SU-DHL-6 (cell line): ENCODE data around the gene SHC3.

ENCODE experiments used
- H2AFZ ChIP-seq: fragments of 200-600 bp; sonication (generic); 2 replicates; pipeline ENCODE4 v1.6.1; 2014; ENCODE audit warnings: low read depth, mild to moderate bottlenecking, moderate library complexity, mixed read lengths, antibody characterized with exemption, low read length; ENCODE audit not compliant: severe bottlenecking
- H3F3A ChIP-seq: fragments of 200-600 bp; shearing (Covaris generic); 2 replicates; pipeline ENCODE4 v1.6.0; 2016; ENCODE audit warnings: antibody characterized with exemption, mild to moderate bottlenecking; ENCODE audit not compliant: insufficient read depth
- H3K27ac ChIP-seq: fragments of 200-600 bp; sonication (generic); 2 replicates; pipeline ENCODE4 v1.5.1; 2016; ENCODE audit warnings: low read depth, mild to moderate bottlenecking, low read length, moderate library complexity, mixed read lengths
- H3K27me3 ChIP-seq: fragments of 200-600 bp; sonication (generic), shearing (Covaris generic); 2 replicates; pipeline ENCODE4 v1.6.0; 2014; ENCODE audit warnings: mild to moderate bottlenecking, low read length
- H3K36me3 ChIP-seq: fragments of 200-600 bp; sonication (generic); 2 replicates; pipeline ENCODE4 v1.6.1; 2014; ENCODE audit warnings: mild to moderate bottlenecking, low read length, mixed read lengths
- H3K4me2 ChIP-seq: fragments of 300-600, 200-600 bp; shearing (Covaris generic), sonication (generic); 2 replicates; pipeline ENCODE4 v1.6.0; 2014; ENCODE audit warnings: low read length, low read depth, mild to moderate bottlenecking; ENCODE audit not compliant: poor library complexity, severe bottlenecking
- H3K4me3 ChIP-seq: fragments of 200-600 bp; sonication (generic); 2 replicates; pipeline ENCODE4 v1.5.1; 2014; ENCODE audit warnings: antibody characterized with exemption, low read length, mild to moderate bottlenecking, mixed read lengths; ENCODE audit not compliant: insufficient read depth, poor library complexity, severe bottlenecking
- H3K79me2 ChIP-seq: fragments of 200-600 bp; sonication (generic); 2 replicates; pipeline ENCODE4 v1.6.1; 2014; ENCODE audit warnings: mild to moderate bottlenecking, low read length, moderate library complexity; ENCODE audit not compliant: insufficient read depth
- H3K9ac ChIP-seq: fragments of 200-600 bp; sonication (generic); 2 replicates; pipeline ENCODE4 v1.7.0; 2014; ENCODE audit warnings: mild to moderate bottlenecking, low read length
- H3K9me2 ChIP-seq: fragments of 200-600 bp; sonication (generic); replicated peaks from 2 replicates; pipeline ENCODE4 v1.6.1; 2014; ENCODE audit warnings: low read length; ENCODE audit not compliant: insufficient read depth
- H3K9me3 ChIP-seq: fragments of 200-600 bp; sonication (generic); 2 replicates; pipeline ENCODE4 v1.6.1; 2014; ENCODE audit warnings: low read length, mixed read lengths; ENCODE audit not compliant: insufficient read depth
- H4K20me1 ChIP-seq: fragments of 200-600 bp; sonication (generic); 2 replicates; pipeline ENCODE4 v1.6.1; 2014; ENCODE audit warnings: low read depth, mild to moderate bottlenecking, antibody characterized with exemption, low read length, moderate library complexity, mixed read lengths
- EZH2phosphoT487 ChIP-seq: fragments of 200-600 bp; sonication (generic), shearing (Covaris generic); conservative IDR thresholded peaks from 2 replicates; pipeline ENCODE4 v1.6.1; 2018; ENCODE audit warnings: mild to moderate bottlenecking, antibody characterized with exemption, low read length, moderate library complexity, mixed read lengths
- TF ChIP-seq, protein P1 (sequence below): fragments of 200-600 bp; sonication (generic); IDR thresholded peaks from one replicate; pipeline ENCODE4 v1.5.1; 2017; ENCODE audit warnings: antibody characterized with exemption, mild to moderate bottlenecking, low read length, moderate library complexity; ENCODE audit not compliant: insufficient read depth, poor library complexity, severe bottlenecking

The SHC3 gene

DNA sequence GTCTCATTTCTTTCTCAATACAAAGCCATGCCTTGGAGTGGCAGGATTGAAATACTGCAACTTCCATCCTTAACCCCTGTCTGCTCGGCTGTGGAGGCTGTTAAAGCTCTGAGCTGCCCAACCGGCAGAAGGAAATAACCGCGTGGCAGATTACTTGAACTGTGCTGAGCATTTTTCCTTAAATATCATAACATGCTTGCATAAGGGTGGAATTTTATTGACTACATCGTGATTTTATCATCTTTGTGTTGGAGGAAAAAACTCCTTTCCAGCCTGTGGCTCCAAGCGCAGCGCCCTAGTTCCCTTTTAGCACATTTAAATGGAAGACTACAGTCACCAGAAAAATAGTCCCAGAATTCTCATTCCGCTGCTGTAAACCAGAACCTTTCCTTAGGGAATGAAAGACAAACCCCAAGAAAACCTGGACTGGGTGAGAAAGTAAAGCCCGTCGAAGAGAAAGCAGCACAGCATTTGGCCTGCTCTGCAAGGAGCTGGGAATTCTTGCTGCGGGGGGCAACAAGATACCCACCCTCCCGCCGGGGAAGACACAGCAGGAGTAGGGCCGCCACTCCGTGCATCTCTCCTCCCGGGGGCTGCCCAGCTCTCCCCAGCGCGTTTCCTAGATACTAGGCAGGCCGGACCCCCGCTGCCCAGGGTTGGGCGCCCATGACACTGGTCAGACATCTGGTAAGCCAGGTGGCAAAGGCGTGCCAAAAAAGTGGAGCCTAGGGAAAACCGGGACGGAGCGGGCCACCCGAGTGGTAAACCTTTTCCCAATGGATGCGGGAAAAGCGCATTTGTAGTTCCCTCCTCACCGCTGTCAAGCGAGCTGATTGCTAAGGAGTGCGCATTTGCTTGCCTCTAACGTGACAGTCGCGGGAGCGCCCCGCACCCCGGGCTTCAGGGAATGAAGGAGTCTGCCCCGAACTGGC is 1.3 kb downstream of the SHC3 start:
- Histone ChIP-seq H3K9me2 (no peaks in the 10 kb centered on the region), H3F3A (no peaks in the 10 kb centered on the region), H3K9ac (no peak overlapping the region), H3K36me3 (no peaks in the 10 kb centered on the region), H3K9me3 (no peaks in the 10 kb centered on the region), H3K27ac (no peak overlapping the region), H3K27me3 (no peaks in the 10 kb centered on the region), H3K4me2 (no peak overlapping the region), H4K20me1 (no peaks in the 10 kb centered on the region), H3K79me2 (no peaks in the 10 kb centered on the region), H3K4me3 (no peak overlapping the region), H2AFZ (no peak overlapping the region)
- no peak for TF ChIP-seq EZH2phosphoT487
- TF ChIP-seq, protein P1, sequence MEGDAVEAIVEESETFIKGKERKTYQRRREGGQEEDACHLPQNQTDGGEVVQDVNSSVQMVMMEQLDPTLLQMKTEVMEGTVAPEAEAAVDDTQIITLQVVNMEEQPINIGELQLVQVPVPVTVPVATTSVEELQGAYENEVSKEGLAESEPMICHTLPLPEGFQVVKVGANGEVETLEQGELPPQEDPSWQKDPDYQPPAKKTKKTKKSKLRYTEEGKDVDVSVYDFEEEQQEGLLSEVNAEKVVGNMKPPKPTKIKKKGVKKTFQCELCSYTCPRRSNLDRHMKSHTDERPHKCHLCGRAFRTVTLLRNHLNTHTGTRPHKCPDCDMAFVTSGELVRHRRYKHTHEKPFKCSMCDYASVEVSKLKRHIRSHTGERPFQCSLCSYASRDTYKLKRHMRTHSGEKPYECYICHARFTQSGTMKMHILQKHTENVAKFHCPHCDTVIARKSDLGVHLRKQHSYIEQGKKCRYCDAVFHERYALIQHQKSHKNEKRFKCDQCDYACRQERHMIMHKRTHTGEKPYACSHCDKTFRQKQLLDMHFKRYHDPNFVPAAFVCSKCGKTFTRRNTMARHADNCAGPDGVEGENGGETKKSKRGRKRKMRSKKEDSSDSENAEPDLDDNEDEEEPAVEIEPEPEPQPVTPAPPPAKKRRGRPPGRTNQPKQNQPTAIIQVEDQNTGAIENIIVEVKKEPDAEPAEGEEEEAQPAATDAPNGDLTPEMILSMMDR: no peak

DNA sequence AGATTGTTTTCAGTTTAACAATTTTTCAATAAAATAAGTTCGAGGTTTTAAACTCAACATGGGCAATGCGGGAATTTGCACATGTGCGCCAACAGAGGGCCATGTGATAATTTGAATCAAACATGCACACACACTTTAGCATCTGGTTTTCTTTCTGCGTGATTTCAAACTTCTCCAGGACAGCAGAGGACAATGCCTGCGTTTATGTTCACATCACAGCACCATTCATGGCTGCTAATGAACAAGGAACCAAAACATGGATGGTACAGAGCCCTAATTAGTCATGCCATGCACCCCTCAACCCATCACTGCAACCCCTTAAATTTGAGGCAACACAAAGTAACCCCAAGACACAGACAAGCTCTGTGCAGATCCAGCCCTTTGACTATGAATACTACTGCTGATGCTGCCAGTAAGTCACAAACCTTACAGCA is 2.8 kb downstream of the SHC3 start:
- H3K4me3 ChIP-seq: no peak overlapping the region
- no peaks in the 10 kb centered on the region for H3K79me2 ChIP-seq
- H3K27me3 ChIP-seq: no peaks in the 10 kb centered on the region
- H3K4me2 ChIP-seq: no peak overlapping the region
- no peaks in the 10 kb centered on the region for H3K9me2 ChIP-seq
- H3F3A ChIP-seq: no peaks in the 10 kb centered on the region
- TF ChIP-seq, protein P1: no peak
- no peak for TF ChIP-seq EZH2phosphoT487
- no peak overlapping the region for H3K27ac ChIP-seq
- no peak overlapping the region for H3K9ac ChIP-seq
- no peaks in the 10 kb centered on the region for H3K36me3 ChIP-seq
- no peak overlapping the region for H2AFZ ChIP-seq
- H4K20me1 ChIP-seq: no peaks in the 10 kb centered on the region
- no peaks in the 10 kb centered on the region for H3K9me3 ChIP-seq

DNA sequence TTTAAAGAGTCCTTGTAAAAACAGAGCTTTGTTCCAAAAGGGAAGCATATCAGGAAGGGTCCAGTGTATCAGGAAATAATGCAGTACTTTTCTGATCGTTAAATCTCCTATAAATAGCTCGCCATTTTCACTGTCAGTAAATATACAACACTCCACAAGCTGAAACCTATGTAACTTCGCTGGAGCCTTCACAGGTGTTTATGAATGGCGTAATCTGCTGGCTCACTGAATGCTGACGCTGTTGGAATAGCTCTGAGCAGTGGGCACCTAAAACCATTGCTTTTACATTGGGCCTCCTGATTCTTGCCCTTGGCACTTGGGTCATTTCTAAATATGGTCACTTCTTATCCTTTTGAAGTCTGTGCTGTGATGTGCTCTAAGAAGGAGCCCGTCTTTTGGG is 4.3 kb downstream of the SHC3 start:
- Histone ChIP-seq H4K20me1 (no peaks in the 10 kb centered on the region), H3K9ac (no peak overlapping the region), H3K36me3 (no peaks in the 10 kb centered on the region), H3K4me3 (no peak overlapping the region), H2AFZ (no peak overlapping the region), H3K27me3 (no peaks in the 10 kb centered on the region), H3K9me2 (no peaks in the 10 kb centered on the region), H3K9me3 (no peaks in the 10 kb centered on the region), H3F3A (no peaks in the 10 kb centered on the region), H3K79me2 (no peaks in the 10 kb centered on the region), H3K4me2 (no peak overlapping the region), H3K27ac (no peak overlapping the region)
- no peak for TF ChIP-seq EZH2phosphoT487
- TF ChIP-seq, protein P1: no peak
